HEK293 (cell line): Measurements from ENCODE around the gene FOXF1.

ENCODE experiments used
- ATF2 ChIP-seq: fragments of 450-650 bp; formaldehyde crosslinking; IDR thresholded peaks from 2 replicates; pipeline ENCODE4 v1.5.1; 2016; ENCODE audit warnings: missing biosample characterization, missing genetic modification characterization, low read depth
- CTCF ChIP-seq: fragments of 450-650 bp; formaldehyde crosslinking; IDR thresholded peaks from 2 replicates; pipeline ENCODE4 v1.5.1; 2016; ENCODE audit warnings: missing biosample characterization, missing genetic modification characterization
- GLIS2 ChIP-seq: fragments of 450-650 bp; formaldehyde crosslinking; IDR thresholded peaks from 2 replicates; pipeline ENCODE4 v1.5.1; 2016; ENCODE audit warnings: missing biosample characterization, missing genetic modification characterization
- HOXA7 ChIP-seq: sonication (generic); formaldehyde crosslinking; IDR thresholded peaks from 2 replicates; pipeline ENCODE4 v1.8.1; 2022; ENCODE audit warnings: missing genetic modification reagents, borderline replicate concordance
- REPIN1 ChIP-seq: fragments of 450-650 bp; formaldehyde crosslinking; IDR thresholded peaks from 2 replicates; pipeline ENCODE4 v1.5.1; 2017; ENCODE audit warnings: missing biosample characterization, missing genetic modification characterization, low read depth
- SALL2 ChIP-seq: fragments of 450-650 bp; formaldehyde crosslinking; IDR thresholded peaks from 2 replicates; pipeline ENCODE4 v1.5.0; 2017; ENCODE audit warnings: missing biosample characterization, mild to moderate bottlenecking, missing genetic modification characterization, borderline replicate concordance
- SCRT2 ChIP-seq: fragments of 450-650 bp; formaldehyde crosslinking; IDR thresholded peaks from 2 replicates; pipeline ENCODE4 v1.5.1; 2016; ENCODE audit warnings: missing biosample characterization, missing genetic modification characterization
- SETDB1 ChIP-seq: IDR thresholded peaks from one replicate; pipeline ENCODE4 v1.6.1; 2017; ENCODE audit warnings: mild to moderate bottlenecking, low read length, moderate library complexity, mixed read lengths; ENCODE audit not compliant: insufficient read length
- SP3 ChIP-seq: fragments of 450-650 bp; formaldehyde crosslinking; IDR thresholded peaks from 2 replicates; pipeline ENCODE4 v1.5.1; 2016; ENCODE audit warnings: missing biosample characterization, missing genetic modification characterization
- ZBTB48 ChIP-seq: fragments of 450-650 bp; formaldehyde crosslinking; IDR thresholded peaks from 2 replicates; pipeline ENCODE4 v1.5.1; 2016; ENCODE audit warnings: missing biosample characterization, missing genetic modification characterization
- ZBTB7A ChIP-seq: fragments of 450-650 bp; formaldehyde crosslinking; IDR thresholded peaks from 2 replicates; pipeline ENCODE4 v1.5.1; 2016; ENCODE audit warnings: low read depth, missing biosample characterization, missing genetic modification characterization
- ZFHX2 ChIP-seq: fragments of 450-650 bp; formaldehyde crosslinking; conservative IDR thresholded peaks from 2 replicates; pipeline ENCODE4 v1.5.1; 2016; ENCODE audit warnings: missing biosample characterization, missing genetic modification characterization
- ZFP3 ChIP-seq: fragments of 450-650 bp; formaldehyde crosslinking; IDR thresholded peaks from 2 replicates; pipeline ENCODE4 v1.5.1; 2016; ENCODE audit warnings: low read depth, missing biosample characterization, missing genetic modification characterization
- ZFP69B ChIP-seq: fragments of 450-650 bp; formaldehyde crosslinking; IDR thresholded peaks from 2 replicates; pipeline ENCODE4 v1.5.1; 2016; ENCODE audit warnings: missing biosample characterization, missing genetic modification characterization
- ZNF121 ChIP-seq: fragments of 450-650 bp; formaldehyde crosslinking; IDR thresholded peaks from 2 replicates; pipeline ENCODE4 v1.5.1; 2016; ENCODE audit warnings: missing biosample characterization, missing genetic modification characterization
- ZNF148 ChIP-seq: fragments of 450-650 bp; formaldehyde crosslinking; IDR thresholded peaks from 2 replicates; pipeline ENCODE4 v1.5.0; 2017; ENCODE audit warnings: missing biosample characterization, missing genetic modification characterization, borderline replicate concordance
- ZNF202 ChIP-seq: fragments of 450-650 bp; formaldehyde crosslinking; IDR thresholded peaks from 2 replicates; pipeline ENCODE4 v1.5.1; 2016; ENCODE audit warnings: missing biosample characterization, missing genetic modification characterization, borderline replicate concordance
- ZNF280C ChIP-seq: fragments of 450-650 bp; formaldehyde crosslinking; IDR thresholded peaks from 2 replicates; pipeline ENCODE4 v1.5.1; 2016; ENCODE audit warnings: missing biosample characterization, missing genetic modification characterization
- ZNF302 ChIP-seq: fragments of 450-650 bp; formaldehyde crosslinking; IDR thresholded peaks from 2 replicates; pipeline ENCODE4 v1.5.1; 2016; ENCODE audit warnings: missing biosample characterization, missing genetic modification characterization, low read depth
- ZNF311 ChIP-seq: fragments of 450-650 bp; formaldehyde crosslinking; IDR thresholded peaks from 2 replicates; pipeline ENCODE4 v1.5.1; 2017; ENCODE audit warnings: missing biosample characterization, missing genetic modification characterization, borderline replicate concordance
- ZNF324 ChIP-seq: fragments of 450-650 bp; formaldehyde crosslinking; IDR thresholded peaks from 2 replicates; pipeline ENCODE4 v1.5.1; 2016; ENCODE audit warnings: missing biosample characterization, missing genetic modification characterization
- ZNF354C ChIP-seq: fragments of 450-650 bp; formaldehyde crosslinking; IDR thresholded peaks from 2 replicates; pipeline ENCODE4 v1.5.1; 2016; ENCODE audit warnings: missing biosample characterization, missing genetic modification characterization, low read depth, borderline replicate concordance
- ZNF426 ChIP-seq: fragments of 450-650 bp; formaldehyde crosslinking; IDR thresholded peaks from 2 replicates; pipeline ENCODE4 v1.5.1; 2017; ENCODE audit warnings: missing biosample characterization, missing genetic modification characterization, mild to moderate bottlenecking, inconsistent platforms, moderate library complexity
- ZNF433 ChIP-seq: fragments of 450-650 bp; formaldehyde crosslinking; IDR thresholded peaks from 2 replicates; pipeline ENCODE4 v1.5.1; 2016; ENCODE audit warnings: missing biosample characterization, missing genetic modification characterization, low read depth
- ZNF510 ChIP-seq: fragments of 450-650 bp; formaldehyde crosslinking; IDR thresholded peaks from 2 replicates; pipeline ENCODE4 v1.5.1; 2018; ENCODE audit warnings: mild to moderate bottlenecking, missing genetic modification characterization, missing biosample characterization; ENCODE audit not compliant: insufficient replicate concordance
- ZNF585B ChIP-seq: fragments of 450-650 bp; formaldehyde crosslinking; IDR thresholded peaks from 2 replicates; pipeline ENCODE4 v1.5.1; 2016; ENCODE audit warnings: missing biosample characterization, missing genetic modification characterization
- ZNF623 ChIP-seq: fragments of 450-650 bp; formaldehyde crosslinking; IDR thresholded peaks from 2 replicates; pipeline ENCODE4 v1.5.1; 2016; ENCODE audit warnings: missing biosample characterization, missing genetic modification characterization
- ZNF654 ChIP-seq: fragments of 450-650 bp; formaldehyde crosslinking; IDR thresholded peaks from 2 replicates; pipeline ENCODE4 v1.5.1; 2016; ENCODE audit warnings: low read depth, missing biosample characterization, missing genetic modification characterization
- ZNF791 ChIP-seq: fragments of 450-650 bp; formaldehyde crosslinking; IDR thresholded peaks from 2 replicates; pipeline ENCODE4 v1.5.1; 2016; ENCODE audit warnings: missing biosample characterization, missing genetic modification characterization
- ZNF830 ChIP-seq: fragments of 450-650 bp; IDR thresholded peaks from 2 replicates; pipeline ENCODE4 v1.5.0; 2018; ENCODE audit warnings: missing biosample characterization, missing genetic modification characterization, low read depth, mild to moderate bottlenecking, moderate library complexity
- ZSCAN4 ChIP-seq: fragments of 450-650 bp; formaldehyde crosslinking; IDR thresholded peaks from 2 replicates; pipeline ENCODE4 v1.5.1; 2017; ENCODE audit warnings: missing biosample characterization, missing genetic modification characterization

FOXF1 gene

GRCh38 chr16:86563469-86564345, 53.4 kb downstream of the FOXF1 start (continued):
- no peak for TF ChIP-seq ZNF280C
- no peak for TF ChIP-seq SETDB1
- TF ChIP-seq ZBTB7A (tag by site-specific recombination): no peak
- TF ChIP-seq SCRT2 (tag by site-specific recombination): no peak
- no peak for TF ChIP-seq ZNF202 (tag by site-specific recombination)
- TF ChIP-seq ZSCAN4 (tag by site-specific recombination): no peak
- TF ChIP-seq ZNF311: no peak
- TF ChIP-seq SALL2 (tag by site-specific recombination): no peak
- no peak for TF ChIP-seq REPIN1 (tag by site-specific recombination)
- TF ChIP-seq ZNF354C (tag by site-specific recombination): no peak
- no peak for TF ChIP-seq ZNF510 (tag by site-specific recombination)
- no peak for TF ChIP-seq SP3 (tag by site-specific recombination)
- TF ChIP-seq ATF2: no peak
- no peak for TF ChIP-seq ZNF623
- no peak for TF ChIP-seq ZFP3 (tag by site-specific recombination)
- TF ChIP-seq ZFHX2 (tag by site-specific recombination): peak; percentile 39; the same call in 1 of the 2 replicates
- no peak for TF ChIP-seq ZNF585B (tag by site-specific recombination)
- no peak for TF ChIP-seq GLIS2 (tag by site-specific recombination)
- TF ChIP-seq ZNF148 (tag by site-specific recombination): no peak
- no peak for TF ChIP-seq ZBTB48 (tag by site-specific recombination)
- TF ChIP-seq ZNF324 (tag by site-specific recombination): no peak
- TF ChIP-seq ZNF426: no peak
- no peak for TF ChIP-seq ZNF791 (tag by site-specific recombination)
- no peak for TF ChIP-seq ZNF433 (tag by site-specific recombination)
- TF ChIP-seq ZNF830 (tag by site-specific recombination): no peak
- no peak for TF ChIP-seq ZNF302 (tag by site-specific recombination)
- TF ChIP-seq ZNF121 (tag by site-specific recombination): no peak
- TF ChIP-seq HOXA7 (CRISPR knock-in tag): no peak
- TF ChIP-seq CTCF (tag by site-specific recombination): peak; percentile 98
- TF ChIP-seq ZFP69B (tag by site-specific recombination): no peak
- TF ChIP-seq ZNF654: peak; percentile 98
